ENCODE results near the gene ERBB4.

The ERBB4 gene

GRCh38 chr2:211477537-211478275 lies 1060.9 kb downstream of the ERBB4 start:
- DNase-seq (ENCODE audit: low read depth), result no peak

DNA sequence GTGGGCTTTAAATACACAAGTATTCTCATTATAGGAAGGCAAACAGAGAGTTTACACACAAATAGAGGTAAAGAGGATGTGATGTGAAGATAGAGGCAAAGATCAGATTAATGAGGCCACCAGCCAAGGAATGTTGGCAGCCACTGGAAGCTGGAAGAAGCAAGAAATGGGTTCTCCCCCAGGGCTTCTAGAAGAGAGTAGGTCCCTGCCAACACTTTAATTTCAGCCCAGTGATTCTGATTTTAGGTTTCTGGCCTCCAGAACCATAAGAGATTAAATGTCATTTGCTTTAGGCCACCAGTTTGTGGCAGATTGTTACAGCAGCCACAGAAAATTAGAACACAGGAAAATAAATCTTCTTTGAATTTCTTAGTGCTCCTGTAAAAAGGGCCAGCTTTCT lies 1065.5 kb downstream of the ERBB4 start:
- no peak overlapping the region for H3K4me3 ChIP-seq (ENCODE audit: control insufficient read depth, low read depth, low read length)
- no peak for DNase-seq (ENCODE audit: low read depth)
- TF ChIP-seq, protein P1, sequence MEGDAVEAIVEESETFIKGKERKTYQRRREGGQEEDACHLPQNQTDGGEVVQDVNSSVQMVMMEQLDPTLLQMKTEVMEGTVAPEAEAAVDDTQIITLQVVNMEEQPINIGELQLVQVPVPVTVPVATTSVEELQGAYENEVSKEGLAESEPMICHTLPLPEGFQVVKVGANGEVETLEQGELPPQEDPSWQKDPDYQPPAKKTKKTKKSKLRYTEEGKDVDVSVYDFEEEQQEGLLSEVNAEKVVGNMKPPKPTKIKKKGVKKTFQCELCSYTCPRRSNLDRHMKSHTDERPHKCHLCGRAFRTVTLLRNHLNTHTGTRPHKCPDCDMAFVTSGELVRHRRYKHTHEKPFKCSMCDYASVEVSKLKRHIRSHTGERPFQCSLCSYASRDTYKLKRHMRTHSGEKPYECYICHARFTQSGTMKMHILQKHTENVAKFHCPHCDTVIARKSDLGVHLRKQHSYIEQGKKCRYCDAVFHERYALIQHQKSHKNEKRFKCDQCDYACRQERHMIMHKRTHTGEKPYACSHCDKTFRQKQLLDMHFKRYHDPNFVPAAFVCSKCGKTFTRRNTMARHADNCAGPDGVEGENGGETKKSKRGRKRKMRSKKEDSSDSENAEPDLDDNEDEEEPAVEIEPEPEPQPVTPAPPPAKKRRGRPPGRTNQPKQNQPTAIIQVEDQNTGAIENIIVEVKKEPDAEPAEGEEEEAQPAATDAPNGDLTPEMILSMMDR (conservative IDR thresholded peaks at IDR 0.05; ENCODE audit: control insufficient read depth, insufficient read depth, low read depth, low read length), result no peak

More at GRCh38 chr2:211477537-211478275, 1060.9 kb downstream of the ERBB4 start:
- no peak overlapping the region for H3K4me3 ChIP-seq (ENCODE audit: control insufficient read depth, low read depth, low read length)
- TF ChIP-seq, protein P1 (conservative IDR thresholded peaks at IDR 0.05; ENCODE audit: control insufficient read depth, insufficient read depth, low read depth, low read length), result no peak

DNA sequence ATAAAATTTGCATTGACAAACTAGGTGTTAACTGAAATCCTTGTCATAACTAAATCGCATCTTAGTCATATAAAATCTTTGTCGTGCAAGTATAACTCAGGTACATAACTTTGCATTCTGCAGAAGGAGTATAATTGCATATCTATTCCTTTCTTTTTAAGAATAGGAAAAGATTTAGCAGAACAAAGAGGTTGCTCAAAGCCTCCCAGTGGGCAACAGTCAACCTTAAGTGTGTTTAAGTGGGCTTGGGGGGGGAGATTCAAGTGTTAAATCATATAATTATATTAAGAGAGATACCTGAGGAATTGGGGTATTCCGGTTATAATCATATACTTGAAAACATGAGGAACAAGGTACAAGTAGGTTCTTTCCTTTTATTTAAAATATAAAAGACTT lies 1068.9 kb downstream of the ERBB4 start:
- TF ChIP-seq, protein P1 (conservative IDR thresholded peaks at IDR 0.05; ENCODE audit: control insufficient read depth, insufficient read depth, low read depth, low read length), result no peak
- DNase-seq (ENCODE audit: low read depth), result no peak
- no peak overlapping the region for H3K4me3 ChIP-seq (ENCODE audit: control insufficient read depth, low read depth, low read length)

DNA sequence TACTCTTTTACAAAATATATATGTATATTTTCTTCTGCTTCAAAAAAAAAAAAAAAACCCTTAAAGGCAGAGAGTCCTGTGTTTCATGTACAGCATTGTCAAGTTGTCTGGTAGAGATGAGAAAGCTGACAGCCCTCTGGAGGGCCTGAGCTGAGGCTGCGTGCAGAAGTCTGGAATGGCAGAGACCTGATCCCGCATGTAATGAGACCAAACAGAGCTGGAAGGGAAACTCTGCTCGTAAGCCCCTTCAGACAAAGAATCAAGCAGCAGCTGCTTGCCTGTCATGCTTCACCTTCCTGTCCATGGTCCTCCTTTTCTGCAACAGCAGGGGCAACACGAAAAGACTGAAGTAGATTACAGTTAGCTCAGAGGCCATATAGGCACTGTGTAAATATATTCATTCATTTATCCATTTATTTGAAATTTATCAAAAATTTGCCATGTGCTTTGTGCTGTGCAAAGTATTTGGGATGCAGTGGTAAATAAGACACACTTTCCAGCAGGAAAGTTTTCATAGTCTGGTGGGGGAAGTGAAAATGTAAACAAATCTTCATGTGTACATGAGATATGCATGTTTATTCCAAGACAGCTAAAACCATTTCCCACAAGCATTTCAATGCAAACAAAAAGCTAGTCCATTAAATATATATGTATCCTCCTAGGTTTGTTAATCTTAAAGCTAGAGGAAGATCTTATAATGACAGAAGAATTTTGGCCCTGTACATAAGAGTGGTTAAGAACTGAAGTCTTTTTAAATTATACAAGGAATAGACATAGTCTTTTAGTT lies 1069.5 kb downstream of the ERBB4 start:
- no peak for DNase-seq (ENCODE audit: low read depth)
- TF ChIP-seq, protein P1 (conservative IDR thresholded peaks at IDR 0.05; ENCODE audit: control insufficient read depth, insufficient read depth, low read depth, low read length), result no peak

DNA sequence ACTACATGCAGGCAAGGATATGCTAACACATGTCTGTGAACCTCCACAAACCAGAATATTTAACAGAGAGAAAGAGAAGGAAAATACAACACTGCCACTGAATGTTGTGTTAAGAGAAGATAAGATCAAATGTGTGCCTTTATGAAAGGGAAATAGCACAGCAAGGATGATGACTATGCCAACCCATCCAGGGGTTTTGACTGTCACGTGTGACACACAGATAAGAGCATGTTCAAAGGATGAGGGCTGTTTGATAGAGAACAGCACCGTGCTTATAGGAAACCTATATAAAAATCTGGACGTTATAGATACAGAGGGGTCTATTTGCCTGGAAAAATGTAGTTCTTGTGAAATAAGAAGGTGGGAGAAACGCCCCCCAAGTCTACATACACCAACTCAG lies 1070.4 kb downstream of the ERBB4 start:
- TF ChIP-seq, protein P1 (conservative IDR thresholded peaks at IDR 0.05; ENCODE audit: control insufficient read depth, insufficient read depth, low read depth, low read length), result no peak
- H3K4me3 ChIP-seq (ENCODE audit: control insufficient read depth, low read depth, low read length), result no peak overlapping the region
- no peak for DNase-seq (ENCODE audit: low read depth)

More for the DNA sequence above, 1069.5 kb downstream of the ERBB4 start:
- no peak overlapping the region for H3K4me3 ChIP-seq (ENCODE audit: control insufficient read depth, low read depth, low read length)

DNA sequence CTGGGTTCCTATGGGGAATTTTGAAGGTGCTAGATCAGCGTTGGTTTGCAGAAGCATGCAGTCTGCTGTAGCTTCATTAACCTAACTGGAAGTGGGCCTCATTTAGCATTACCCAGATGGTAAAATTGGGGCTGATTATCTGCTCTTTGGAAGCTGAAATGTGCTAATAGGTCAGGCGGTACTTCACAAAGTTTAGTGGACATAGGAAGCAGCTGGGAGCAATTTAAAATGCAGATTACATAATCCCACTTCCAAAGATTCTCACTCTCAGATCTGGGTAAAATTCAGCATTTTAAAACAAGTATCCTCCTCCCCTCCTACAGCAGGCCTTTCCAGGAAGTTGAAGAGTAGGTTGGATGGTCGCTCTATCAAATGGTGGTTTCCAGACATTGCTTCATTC lies 1075.2 kb downstream of the ERBB4 start:
- DNase-seq (ENCODE audit: low read depth), result no peak
- TF ChIP-seq, protein P1 (conservative IDR thresholded peaks at IDR 0.05; ENCODE audit: control insufficient read depth, insufficient read depth, low read depth, low read length), result no peak
- no peak overlapping the region for H3K4me3 ChIP-seq (ENCODE audit: control insufficient read depth, low read depth, low read length)
